HG03060 (cell line): ENCODE measurements around the gene TSHB.

Experiments
- ATAC-seq: cut with Tn5 transposase; IDR thresholded peaks from one replicate; pipeline ENCODE4 v1.9.1; 2021; ENCODE audit warnings: low read depth, moderate number of reproducible peaks; ENCODE audit not compliant: unreplicated experiment

Gene TSHB

DNA sequence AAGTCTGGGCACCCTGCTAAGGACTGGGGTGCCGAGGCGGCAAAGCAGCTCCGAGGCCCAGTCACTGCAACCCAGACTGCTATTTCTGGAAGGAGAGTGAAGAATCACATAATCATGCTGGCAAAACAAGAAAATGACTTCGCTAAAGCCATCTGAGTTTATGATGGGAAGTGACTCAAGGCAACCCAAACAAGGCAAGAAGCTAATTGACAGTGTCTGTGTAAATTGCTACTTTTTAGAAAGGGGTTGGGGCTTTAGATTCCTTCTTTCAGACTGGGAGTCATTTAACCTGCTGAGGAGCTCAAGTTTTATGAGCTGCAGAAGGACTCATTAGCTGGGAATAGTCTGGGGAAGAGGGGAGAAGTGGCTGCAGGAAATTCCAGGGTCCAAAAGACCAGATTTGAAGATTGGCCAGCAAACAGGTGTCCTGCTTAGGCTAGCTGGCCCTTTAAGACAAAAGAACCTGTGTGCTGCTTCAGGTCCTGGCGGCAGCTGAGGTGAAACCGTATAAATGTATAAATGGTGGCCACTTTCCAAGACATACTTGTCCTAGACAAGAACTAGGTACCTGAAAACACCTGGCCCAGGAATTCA is 28.1 kb downstream of the TSHB start:
- no peak for ATAC-seq

GRCh38 chr1:115059316-115059715 is 29.7 kb downstream of the TSHB start:
- no peak for ATAC-seq

GRCh38 chr1:115060501-115060900 is 30.9 kb downstream of the TSHB start:
- ATAC-seq: no peak

DNA sequence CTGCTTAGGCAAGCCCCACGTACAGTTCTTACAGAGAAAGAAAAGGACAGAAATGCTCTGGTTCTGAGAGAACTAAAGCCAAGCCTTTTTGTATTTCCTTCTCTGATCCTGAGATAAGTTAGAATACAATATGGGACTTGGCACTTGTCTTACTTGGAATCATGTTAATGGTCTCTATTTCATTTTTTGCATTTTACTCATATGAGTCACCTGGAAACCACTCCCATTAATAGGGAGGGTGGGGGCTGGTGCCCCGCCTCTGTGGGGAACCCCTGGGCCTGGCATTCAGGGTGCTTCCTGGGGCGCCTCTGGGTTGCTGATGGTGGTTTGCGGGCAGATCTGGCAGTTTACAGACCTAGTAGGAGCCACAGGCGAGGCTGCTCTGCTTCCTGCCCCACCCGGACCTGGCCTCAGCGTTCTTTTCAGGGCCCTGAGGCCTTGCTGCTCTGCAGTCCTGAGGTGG is 32.9 kb downstream of the TSHB start:
- peak; percentile 51 for ATAC-seq

GRCh38 chr1:115063228-115063901 is 33.7 kb downstream of the TSHB start:
- peak; percentile 43 for ATAC-seq

DNA sequence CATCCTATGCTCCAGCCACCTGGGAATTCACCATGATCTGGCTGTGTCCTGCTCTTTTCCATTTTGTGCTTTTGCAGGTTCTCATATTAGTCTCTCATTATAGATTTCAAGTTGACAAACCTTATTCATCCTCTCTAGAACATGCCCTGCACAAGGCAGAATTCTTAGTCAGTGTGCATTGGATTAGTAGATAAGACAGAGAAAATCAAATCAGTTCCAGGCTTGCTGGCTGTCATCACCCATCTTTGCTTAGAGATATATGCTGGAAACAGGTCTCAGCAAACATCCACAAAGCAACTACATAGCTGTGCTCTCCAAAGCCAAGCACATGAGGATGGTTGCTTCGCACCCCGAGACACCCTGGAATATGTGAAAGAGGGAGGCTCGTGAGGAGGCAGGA is 34.8 kb downstream of the TSHB start:
- no peak for ATAC-seq

- ATAC-seq: no peak
These were observed 35.4 kb downstream of the TSHB start for GRCh38 chr1:115065021-115065420.

GRCh38 chr1:115067161-115067859 is 37.7 kb downstream of the TSHB start:
- no peak for ATAC-seq

DNA sequence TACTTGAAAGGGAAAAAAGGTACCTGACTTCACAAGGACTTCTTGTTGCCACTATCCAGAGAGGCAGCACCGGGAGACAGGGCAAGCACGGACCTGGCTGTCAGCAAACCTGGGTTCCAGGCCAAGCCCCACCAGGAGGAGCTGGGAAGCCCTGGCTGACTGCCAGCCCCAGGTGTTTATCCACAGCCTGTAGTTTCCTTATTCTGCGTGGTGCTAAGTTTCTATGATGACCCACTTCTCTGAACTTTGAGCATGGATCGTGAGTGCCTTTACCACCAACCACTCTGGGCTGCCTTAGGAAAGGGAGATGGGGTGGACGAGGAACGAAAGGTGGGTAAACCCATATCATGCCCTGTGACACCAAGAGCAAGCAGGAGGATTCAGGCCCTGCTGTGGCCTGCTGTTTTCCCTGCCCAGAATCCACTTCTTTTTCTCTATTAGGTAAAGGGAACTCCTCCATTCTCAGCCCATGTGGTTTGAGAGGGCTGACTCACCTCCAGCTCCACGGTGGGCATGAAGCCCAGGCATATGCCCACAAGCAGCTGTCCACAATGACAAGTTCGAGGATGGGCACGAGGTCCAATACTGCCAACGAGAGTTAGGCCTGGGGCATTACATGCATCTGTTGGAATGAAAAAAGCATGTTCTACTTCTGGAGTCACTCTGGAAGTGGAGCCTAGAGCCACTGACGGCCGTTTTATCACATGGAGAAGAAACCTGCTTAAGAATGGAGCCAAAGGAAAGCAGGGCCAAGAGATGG is 39.4 kb downstream of the TSHB start:
- ATAC-seq: no peak

GRCh38 chr1:115069659-115070308 is 40.2 kb downstream of the TSHB start:
- no peak for ATAC-seq

- no peak for ATAC-seq
These were observed 41.5 kb downstream of the TSHB start for GRCh38 chr1:115071012-115071664.

DNA sequence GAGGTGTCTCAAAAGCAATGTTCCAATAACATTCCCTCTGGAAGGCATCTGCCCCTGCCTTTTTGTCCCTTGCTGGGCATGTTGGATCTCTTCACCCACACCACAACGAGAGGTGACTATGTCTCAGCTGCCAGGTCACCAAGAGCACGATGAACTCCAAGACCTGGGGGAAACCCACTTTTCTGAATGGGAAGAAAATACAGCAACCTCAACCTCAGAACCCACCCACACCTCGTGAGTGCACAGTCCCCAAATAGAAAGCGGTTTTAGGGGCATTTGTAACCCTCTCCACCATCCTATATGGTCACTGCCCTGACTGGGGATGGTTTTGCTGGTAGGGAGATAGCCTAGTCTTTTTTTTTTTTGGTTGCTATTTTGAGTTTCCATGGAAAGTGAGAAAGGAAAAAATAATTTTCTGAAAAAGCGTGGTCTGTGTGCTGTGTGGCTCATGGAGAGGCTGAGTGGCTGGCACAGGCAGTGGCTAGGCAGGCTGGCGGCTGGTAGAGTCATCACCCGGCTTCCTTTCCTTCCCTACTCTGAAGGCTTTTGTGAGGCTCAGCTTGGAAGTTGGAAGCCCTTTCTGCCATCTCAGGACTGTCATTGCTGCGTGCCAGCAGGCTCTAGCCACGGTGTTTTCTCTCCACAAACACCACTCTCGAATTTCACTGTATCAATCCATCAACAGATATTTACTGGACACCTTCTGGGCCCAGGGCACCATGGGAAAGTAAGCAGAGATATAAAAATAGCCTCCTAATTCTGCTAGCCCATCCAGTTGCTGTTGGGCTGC is 43.9 kb downstream of the TSHB start:
- no peak for ATAC-seq

DNA sequence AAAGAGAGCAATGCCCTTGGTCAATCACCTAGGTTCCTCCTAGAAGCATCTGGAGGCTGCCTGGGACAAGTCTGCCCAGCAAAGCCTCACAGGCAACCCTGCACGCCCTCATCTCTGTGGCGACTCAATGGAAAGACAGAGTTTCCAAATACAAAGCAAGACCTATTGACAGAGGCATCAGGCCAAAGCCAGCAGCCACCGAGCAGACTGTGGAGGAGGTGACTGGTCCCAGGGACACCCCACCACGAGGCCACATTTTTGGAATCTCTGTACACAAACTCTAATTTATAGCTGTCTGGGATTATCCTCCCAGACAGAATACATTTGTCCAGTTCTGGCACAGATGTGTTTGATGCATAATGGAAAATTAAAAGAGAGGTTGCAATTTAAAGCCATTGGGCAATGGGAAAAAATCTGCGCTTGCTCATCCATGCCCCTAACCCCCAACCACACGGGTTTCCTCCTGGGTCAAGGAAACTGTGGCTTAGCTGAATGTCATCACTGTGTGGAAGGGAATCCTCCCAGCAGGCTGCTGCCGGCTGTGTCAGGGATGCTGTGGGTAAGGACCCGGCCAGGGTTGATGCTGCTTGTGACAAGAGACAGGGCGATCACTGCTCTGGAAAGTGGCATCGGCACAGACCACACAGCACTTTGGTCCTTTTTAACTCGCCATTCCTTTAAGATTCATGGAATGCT is 45.4 kb downstream of the TSHB start:
- ATAC-seq: no peak

DNA sequence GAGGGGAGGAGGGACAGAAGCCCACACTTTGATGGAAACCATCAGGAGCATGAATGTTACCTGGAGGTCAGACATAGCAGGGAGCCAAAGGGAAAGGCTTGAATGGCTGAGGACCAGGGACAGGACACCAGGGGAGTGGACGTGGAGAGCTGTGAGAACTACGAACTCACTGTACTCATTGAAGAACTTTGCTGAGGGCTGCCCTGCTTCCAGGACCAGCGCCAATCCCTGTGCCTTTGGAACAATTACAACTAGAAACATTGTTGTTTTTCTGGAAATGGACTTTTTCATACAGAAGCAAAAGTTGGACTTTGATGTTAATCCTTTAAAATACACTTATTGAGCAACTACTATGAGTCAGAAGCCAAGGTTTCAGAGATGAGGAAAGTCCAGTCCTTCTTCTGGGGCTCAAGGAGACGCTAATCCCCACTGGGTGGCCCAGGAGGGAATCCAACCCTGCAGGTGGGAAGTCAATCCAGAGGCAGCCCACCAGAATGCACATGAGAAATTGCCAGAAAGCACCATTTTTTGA is 46.8 kb downstream of the TSHB start:
- no peak for ATAC-seq

- no peak for ATAC-seq
These were observed 47.8 kb downstream of the TSHB start for GRCh38 chr1:115077286-115077983.

DNA sequence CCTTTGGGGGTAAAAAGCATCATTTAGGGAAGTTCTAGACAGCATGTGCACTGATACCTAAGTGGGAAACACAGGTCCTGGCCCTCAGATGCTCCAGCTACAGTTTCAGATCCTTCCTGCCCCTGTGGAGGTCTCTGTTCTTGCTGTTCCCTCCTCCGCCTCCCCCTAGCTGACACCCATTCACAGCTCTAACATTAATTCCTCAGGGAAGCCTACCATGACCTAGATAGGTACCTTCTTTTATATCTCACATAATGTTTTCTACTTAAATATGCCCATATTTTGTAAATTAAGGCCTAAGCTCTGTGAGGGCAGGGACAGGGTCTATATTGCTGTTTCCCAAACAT is 48.3 kb downstream of the TSHB start:
- no peak for ATAC-seq

DNA sequence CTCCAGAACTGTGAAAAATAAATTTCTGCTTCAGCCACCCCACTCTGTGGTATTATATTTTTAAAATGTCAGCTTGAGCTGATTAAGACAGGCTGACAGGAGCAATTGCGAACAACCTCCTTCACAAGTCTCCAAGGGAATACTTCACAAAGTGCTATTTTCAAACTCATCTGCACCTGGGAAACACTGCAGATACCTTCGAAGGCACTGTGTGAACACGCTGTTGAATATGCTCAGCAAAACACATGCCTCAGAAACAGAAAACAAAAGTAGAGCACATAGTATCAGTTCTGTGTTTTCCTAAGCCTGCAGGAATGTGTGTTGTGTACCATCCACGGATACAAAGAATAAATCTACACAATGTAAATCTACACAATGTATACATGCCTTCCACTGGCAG is 49.1 kb downstream of the TSHB start:
- ATAC-seq: no peak

- ATAC-seq: no peak
These were observed 53.3 kb downstream of the TSHB start for GRCh38 chr1:115082949-115083348.
